HL-60 (cell line): ENCODE results near the gene MAGI2.

ENCODE experiments used
- CTCF ChIP-seq: IDR thresholded peaks from one replicate; pipeline ENCODE4 v1.5.1; 2011; ENCODE audit warnings: low read length, control low read depth, inconsistent platforms; ENCODE audit not compliant: insufficient read depth
- GABPA ChIP-seq: IDR thresholded peaks from 2 replicates; pipeline ENCODE4 v1.6.1; 2012; ENCODE audit warnings: low read depth
- POLR2AphosphoS5 ChIP-seq: IDR thresholded peaks from 2 replicates; pipeline ENCODE4 v1.6.1; 2012; ENCODE audit warnings: low read depth
- REST ChIP-seq: IDR thresholded peaks from 2 replicates; pipeline ENCODE4 v1.6.1; 2012; ENCODE audit warnings: low read depth; ENCODE audit not compliant: insufficient replicate concordance
- SPI1 ChIP-seq: IDR thresholded peaks from 2 replicates; pipeline ENCODE4 v1.6.1; 2012; ENCODE audit warnings: low read depth, mild to moderate bottlenecking, borderline replicate concordance

- no peak for TF ChIP-seq CTCF
- TF ChIP-seq GABPA = no peak
- no peak for TF ChIP-seq POLR2AphosphoS5
- TF ChIP-seq REST = no peak
- no peak for TF ChIP-seq SPI1
These were observed 1254.7 kb downstream of the MAGI2 start for GRCh38 chr7:78198756-78199155.
